GM10266 (cell line): ENCODE measurements around the gene SWT1.
"Not testable (repeated sequence)": the region's sequence is repeated elsewhere in the genome, so short reads cannot be mapped to it uniquely, and the experiment has no call there.

Source experiments
- DNase-seq: peaks from one replicate; pipeline ENCODE4 v3.0.0; 2012; ENCODE audit errors: extremely low spot score
- TF ChIP-seq, protein P1 (sequence below): IDR thresholded peaks from 2 replicates; pipeline ENCODE4 v1.5.1; 2012; ENCODE audit warnings: mild to moderate bottlenecking, low read depth; ENCODE audit not compliant: control insufficient read depth, insufficient read depth; ENCODE audit errors: missing control alignments

The SWT1 gene

DNA sequence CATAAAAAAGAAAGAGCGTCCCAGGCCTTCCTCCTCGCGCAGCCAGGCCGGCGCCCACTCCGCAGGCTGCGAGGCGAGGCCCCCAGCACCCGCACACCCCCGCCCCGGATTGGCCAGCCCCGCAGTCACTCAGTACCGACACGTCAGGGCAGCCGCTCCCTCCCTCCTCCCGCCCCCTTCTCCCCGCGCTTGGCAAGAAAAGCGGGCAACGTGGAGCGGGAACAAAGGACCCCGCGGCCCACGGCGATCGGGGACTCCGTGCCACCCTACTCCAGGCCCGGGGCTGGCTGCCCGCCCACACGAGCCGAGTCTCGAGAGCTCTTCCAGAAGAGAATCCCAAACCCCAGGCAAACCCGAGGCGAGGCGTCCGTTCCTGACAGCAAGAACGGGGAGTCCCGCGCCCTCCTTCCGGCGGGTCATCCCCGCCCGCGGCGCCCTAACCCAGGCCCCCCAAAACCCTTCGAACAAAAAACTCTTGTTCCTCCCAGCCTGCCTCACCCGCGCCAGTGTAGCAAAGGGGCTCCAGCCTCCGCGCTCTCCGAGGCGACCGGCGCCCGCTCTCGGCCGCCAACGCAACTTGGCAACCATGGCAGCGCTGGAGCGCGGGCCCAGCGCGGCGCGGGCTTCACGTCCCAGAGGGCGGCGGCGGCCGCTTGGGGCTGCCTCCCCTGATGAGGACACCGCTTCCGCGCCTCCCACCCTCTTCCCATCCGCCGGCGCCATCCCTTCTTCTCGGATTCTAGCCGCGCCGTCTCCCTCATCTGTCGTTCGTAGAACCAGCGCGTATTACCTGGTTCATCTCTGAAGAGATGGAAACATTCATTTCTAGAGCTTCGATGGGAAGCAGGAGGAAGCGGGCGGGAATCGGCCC is 159.4 kb downstream of the SWT1 start:
- TF ChIP-seq, protein P1, sequence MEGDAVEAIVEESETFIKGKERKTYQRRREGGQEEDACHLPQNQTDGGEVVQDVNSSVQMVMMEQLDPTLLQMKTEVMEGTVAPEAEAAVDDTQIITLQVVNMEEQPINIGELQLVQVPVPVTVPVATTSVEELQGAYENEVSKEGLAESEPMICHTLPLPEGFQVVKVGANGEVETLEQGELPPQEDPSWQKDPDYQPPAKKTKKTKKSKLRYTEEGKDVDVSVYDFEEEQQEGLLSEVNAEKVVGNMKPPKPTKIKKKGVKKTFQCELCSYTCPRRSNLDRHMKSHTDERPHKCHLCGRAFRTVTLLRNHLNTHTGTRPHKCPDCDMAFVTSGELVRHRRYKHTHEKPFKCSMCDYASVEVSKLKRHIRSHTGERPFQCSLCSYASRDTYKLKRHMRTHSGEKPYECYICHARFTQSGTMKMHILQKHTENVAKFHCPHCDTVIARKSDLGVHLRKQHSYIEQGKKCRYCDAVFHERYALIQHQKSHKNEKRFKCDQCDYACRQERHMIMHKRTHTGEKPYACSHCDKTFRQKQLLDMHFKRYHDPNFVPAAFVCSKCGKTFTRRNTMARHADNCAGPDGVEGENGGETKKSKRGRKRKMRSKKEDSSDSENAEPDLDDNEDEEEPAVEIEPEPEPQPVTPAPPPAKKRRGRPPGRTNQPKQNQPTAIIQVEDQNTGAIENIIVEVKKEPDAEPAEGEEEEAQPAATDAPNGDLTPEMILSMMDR = no peak
- DNase-seq = peak; percentile 91

DNA sequence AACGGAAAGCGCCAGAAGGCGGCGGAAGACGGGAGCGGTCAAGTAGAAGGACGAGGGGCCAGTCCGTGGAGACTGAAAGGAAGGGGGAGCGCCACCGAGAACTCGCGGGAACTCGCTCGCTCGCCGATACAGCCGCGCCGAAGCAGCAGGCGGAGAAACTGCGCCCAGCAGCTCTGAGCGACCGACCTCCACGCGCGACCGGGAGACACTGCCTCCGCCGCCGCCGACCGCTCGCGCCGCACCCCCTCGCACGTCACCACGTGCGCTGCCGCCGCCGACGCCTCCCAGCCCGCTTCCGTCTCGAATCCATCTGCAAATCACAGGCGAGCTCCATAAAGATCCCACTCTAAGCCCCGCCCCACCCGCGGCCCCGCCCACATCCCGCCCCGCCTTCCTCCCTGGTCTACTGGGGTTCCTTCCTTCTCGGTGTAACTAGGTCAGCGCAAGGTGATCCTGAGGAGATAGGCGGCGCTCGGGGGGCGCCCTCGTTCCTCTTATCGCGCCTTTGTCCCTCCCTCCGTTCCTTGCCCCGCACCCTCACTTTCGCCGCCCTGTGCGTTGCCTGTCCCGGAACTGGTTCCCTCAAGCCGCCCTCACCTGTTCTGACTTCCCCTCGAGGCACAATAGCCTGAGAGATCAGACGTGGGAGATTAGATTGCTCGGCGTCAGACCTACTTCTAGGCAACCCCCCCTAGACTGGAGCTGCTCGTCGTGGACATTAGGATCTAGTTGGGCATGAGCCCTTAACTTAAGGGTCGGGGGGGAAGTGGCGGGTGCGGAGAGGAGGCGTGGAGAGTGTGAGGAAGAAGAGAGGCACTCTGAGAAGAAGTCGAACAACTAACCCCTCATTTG is 160.3 kb downstream of the SWT1 start, which contains the start of gene IVNS1ABP:
IVNS1ABP (minus strand) TSS at position 210 of the 852 bp plus-strand sequence. CDS start 7,750 bp downstream, outside the sequence.
- TF ChIP-seq, protein P1 = peak; percentile 76
- peak; percentile 96 for DNase-seq

DNA sequence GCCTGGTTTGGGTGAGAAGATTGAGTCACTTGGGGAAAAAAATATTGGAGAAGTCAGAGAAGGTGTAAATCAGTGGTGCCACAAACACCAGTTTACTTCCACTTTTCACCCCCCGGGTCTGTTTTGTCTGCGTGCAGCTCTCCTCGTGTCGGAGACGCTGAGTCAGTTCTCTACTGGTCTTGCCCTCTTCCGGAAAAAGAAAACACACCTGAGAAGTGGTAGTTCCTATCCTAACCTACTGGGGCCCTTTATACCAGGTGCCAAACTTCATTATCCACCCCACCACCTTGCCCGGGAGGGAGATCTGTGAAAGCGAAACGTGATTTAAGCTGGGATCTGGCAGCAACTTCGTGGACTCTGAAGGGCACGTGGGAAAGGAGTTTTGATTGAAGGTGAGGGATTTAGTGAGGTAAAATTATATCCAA is 160.9 kb downstream of the SWT1 start:
- DNase-seq = peak; percentile 65
- TF ChIP-seq, protein P1 = no peak

DNA sequence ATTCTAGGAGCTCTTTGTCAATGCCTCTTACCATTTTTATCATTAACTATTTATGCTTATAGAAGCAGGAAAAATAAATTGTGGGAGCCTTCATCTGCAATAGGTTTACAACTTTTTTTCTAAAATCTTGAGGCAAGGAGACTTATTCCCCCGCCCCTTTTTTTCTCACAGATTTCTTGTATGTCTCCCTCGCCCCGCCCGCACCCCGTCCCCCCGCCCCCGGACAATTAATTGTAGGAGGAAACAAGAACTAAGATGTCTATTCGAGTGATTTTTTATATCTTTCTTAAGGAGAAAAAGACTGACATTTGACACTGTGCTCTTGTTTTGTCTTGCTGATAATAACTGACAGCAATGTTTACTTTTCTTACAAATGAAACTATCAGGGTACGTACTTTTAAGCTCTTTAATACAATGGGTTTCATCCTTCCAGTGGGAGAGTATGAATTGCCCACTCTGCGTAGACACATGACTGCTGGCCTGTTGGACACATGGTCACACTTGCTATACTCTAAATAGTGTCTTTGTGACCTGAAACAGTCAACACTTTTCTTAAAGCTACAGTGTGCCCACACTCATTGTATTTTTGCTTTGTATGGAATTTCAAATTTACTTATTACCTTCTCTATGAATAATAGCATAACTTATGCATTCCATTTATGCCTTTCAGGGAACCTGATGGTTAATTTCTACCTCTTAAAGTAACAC is 161.6 kb downstream of the SWT1 start:
- TF ChIP-seq, protein P1 = no peak
- no peak for DNase-seq

DNA sequence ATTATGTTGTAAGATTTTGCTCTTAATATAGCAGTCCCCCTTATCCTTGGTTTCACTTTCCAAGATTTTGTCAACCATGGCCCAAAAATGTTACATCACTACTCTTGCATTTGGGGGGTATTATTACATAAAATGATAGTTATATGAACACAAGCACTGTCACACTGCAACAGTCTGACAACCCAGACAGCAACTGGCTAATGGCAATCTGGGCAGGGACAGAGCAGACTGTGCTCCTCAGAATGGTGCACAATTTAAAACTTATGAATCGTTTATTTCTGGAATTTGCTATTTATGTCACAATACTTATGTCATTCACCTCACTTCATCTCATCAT is 162.1 kb downstream of the SWT1 start:
- TF ChIP-seq, protein P1 = no peak
- no peak for DNase-seq

DNA sequence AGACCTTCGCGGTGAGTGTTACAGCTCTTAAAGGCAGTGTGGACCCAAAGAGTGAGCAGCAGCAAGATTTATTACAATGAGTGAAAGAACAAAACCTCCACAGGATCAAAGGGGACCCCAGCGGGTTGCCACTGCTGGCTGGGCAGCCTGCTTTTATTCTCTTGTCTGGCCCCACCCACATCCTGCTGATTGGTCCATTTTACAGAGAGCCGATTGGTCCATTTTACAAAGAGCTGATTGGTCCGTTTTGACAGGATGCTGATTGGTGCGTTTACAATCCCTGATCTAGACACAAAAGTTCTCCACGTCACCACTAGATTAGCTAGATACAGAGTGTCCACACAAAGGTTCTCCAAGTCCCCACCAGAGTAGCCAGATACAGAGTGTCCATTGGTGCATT is 164.1 kb downstream of the SWT1 start:
- DNase-seq = not testable (repeated sequence)

DNA sequence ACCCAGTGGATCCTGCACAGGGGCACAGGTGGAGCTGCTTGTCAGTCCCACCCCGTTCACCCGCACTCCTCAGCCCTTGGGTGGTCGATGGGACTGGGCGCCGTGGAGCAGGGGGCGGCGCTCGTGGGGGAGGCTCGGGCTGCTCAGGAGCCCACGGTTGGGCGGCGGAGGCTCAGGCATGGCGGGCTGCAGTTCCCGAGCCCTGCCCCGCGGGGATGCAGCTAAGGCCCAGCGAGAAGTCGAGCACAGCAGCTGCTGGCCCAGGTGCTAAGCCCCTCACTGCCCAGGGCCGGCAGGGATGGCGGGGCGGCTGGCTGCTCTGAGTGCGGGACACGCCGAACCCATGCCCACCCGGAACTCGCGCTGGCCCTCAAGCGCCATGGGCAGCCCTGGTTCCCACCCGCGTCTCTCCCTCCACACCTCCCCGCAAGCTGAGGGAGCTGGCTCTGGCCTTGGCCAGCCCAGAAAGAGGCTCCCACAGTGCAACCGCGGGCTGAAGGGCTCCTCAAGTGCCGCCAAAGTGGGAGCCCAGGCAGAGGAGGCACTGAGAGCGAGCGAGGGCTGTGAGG is 164.8 kb downstream of the SWT1 start:
- DNase-seq = not testable (repeated sequence)
